CD4-positive, alpha-beta T cell (primary cell): ENCODE results near the gene CYP11A1. TPM values are rescaled to one million over a fixed set of nuclear protein-coding genes. Genes with fewer than 3 reads are reported as not detected.

Experiments
- ATAC-seq: fragments of 200-7000 bp; cut with Tn5 transposase; one replicate; pipeline ENCODE4 v1.10.0; 2022; ENCODE audit warnings: mild to moderate bottlenecking; ENCODE audit not compliant: poor library complexity
- CTCF ChIA-PET: fragments of 350-600 bp; sonication (Branson Sonifier 250); formaldehyde crosslinking; loops from one replicate; lab custom pipeline; 2021; ENCODE audit warnings: antibody characterized with exemption, inconsistent platforms; lab: Charles Lee
- POLR2A ChIA-PET: fragments of 350-600 bp; sonication (Branson Sonifier 250); formaldehyde crosslinking; loops from one replicate; lab custom pipeline; 2021; ENCODE audit warnings: antibody characterized with exemption, inconsistent platforms; lab: Charles Lee
- DNase-seq, 14 experiments: peaks; one replicate each; pipeline ENCODE4 v3.0.0-alpha.2; 2013 to 2020; ENCODE audit warnings: mixed read lengths in 2 of 14
- H3K27ac ChIP-seq, 2 donors: one replicate each; pipeline versions ENCODE4 v1.5.1 to v1.7.0; 2013; ENCODE audit warnings: low read length in 2 of 2, low read depth in 1 of 2, mild to moderate bottlenecking in 1 of 2
- H3K27me3 ChIP-seq, 2 experiments: 1 replicate in 1 of 2; 2 replicates in 1 of 2; pipeline versions ENCODE4 v1.6.1 to v1.7.0; 2013; ENCODE audit warnings: low read length in 2 of 2, control low read depth in 1 of 2, mild to moderate bottlenecking in 1 of 2, moderate library complexity in 1 of 2; ENCODE audit not compliant: insufficient read depth in 2 of 2, control insufficient read depth in 1 of 2
- H3K36me3 ChIP-seq: one replicate; pipeline ENCODE4 v1.6.1; 2013; ENCODE audit warnings: low read length, control low read depth; ENCODE audit not compliant: insufficient read depth
- H3K4me1 ChIP-seq: one replicate; pipeline ENCODE4 v1.6.1; 2013; ENCODE audit warnings: low read length, control low read depth; ENCODE audit not compliant: insufficient read depth
- H3K4me3 ChIP-seq: one replicate; pipeline ENCODE4 v1.5.1; 2013; ENCODE audit warnings: mild to moderate bottlenecking, low read length, moderate library complexity
- H3K9me3 ChIP-seq, 2 experiments: 1 replicate in 1 of 2; 2 replicates in 1 of 2; pipeline versions ENCODE4 v1.6.1 to v1.7.0; 2013; ENCODE audit warnings: low read length in 2 of 2, mild to moderate bottlenecking in 2 of 2, control low read depth in 1 of 2, moderate library complexity in 1 of 2; ENCODE audit not compliant: control insufficient read depth in 1 of 2, insufficient read depth in 1 of 2
- H3K27ac Mint-ChIP-seq: one replicate; pipeline ENCODE4 v1.8.0; 2020; ENCODE audit warnings: mixed read lengths
- H3K27me3 Mint-ChIP-seq: one replicate; pipeline ENCODE4 v1.8.0; 2021; ENCODE audit warnings: mixed read lengths
- H3K36me3 Mint-ChIP-seq: one replicate; pipeline ENCODE4 v1.8.0; 2021; ENCODE audit warnings: low read depth, mixed read lengths
- H3K4me1 Mint-ChIP-seq: one replicate; pipeline ENCODE4 v1.8.0; 2021; ENCODE audit warnings: low read depth, mixed read lengths
- H3K4me3 Mint-ChIP-seq: one replicate; pipeline ENCODE4 v1.8.0; 2020; ENCODE audit warnings: mild to moderate bottlenecking, mixed read lengths
- H3K9me3 Mint-ChIP-seq: one replicate; pipeline ENCODE4 v1.8.0; 2020; ENCODE audit warnings: mixed read lengths
- CTCF ChIP-seq: fragments of 200-600 bp; IDR thresholded peaks from one replicate; pipeline ENCODE4 v1.8.0; 2022; ENCODE audit warnings: antibody characterized with exemption, mild to moderate bottlenecking
- intact Hi-C, 2 experiments: fragments of 100-400 bp; cut with DNase I in 1 of 2; cut with micrococcal nuclease in 1 of 2; formaldehyde crosslinking; loops; one replicate each; pipeline versions ENCODE4 v1.15.1 to v1.9.0; 2023 to 2025; cut with DNase I, micrococcal nuclease
- total RNA-seq, 174 experiments: library from RNA in 2 of 174; stranded (reverse) in 2 of 174; gene quantifications; one replicate each; pipeline ENCODE4 v1.2.3 and lab custom pipeline; 2021 to 2026

The CYP11A1 gene
- total RNA-seq, 2 experiments from 2014 or later, result not detected

DNA sequence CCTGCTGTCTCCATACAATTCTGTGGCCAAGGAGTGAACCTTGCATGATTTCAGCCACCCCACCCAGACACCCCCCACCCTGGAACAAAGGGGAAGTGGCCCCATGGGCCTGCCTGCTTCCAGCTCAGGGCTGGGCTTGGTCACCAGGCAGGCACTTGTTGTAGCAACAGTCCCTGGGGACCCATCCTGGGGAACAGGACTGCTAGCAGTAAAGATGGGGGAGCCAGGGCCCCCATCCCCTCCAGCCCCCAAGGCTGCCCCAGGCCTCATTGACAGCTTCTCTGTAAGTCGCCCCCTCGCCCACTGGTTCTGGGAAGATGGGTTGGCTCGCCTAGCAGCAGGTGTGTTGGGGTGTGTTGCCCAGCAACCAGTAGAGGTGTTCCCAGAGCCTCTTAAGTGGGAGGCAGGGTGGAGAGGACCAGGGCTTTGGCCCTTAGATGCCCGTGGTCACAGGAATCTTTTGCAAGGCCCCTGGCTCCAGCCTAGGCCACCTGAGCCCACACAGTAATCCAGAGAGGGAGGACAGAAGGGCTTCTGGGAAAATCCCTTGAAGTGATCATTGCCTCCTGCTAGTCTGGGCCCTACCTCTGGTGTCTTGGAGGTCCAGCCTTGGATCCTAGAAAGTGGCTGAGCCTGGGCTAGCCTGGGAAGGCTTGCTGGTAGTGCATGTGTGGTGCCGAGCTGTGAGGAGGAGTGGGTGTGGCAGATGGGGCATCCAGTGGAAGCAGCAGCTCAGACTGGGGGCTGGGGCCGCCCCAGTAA lies 48.9 kb downstream of the CYP11A1 start:
- Histone ChIP-seq H3K4me1 (peaks cover 27% of the 10 kb centered on the region), H3K9me3 (no peaks in the 10 kb centered on the region), H3K27me3 (no peaks in the 10 kb centered on the region), H3K4me3 (no peak overlapping the region), H3K27ac (no peak overlapping the region), H3K36me3 (no peaks in the 10 kb centered on the region)
- CTCF ChIA-PET, result no interaction called here
- POLR2A ChIA-PET, result no interaction called here
- Mint-ChIP-seq H3K36me3 (no peaks in the 10 kb centered on the region), H3K27ac (no peak overlapping the region), H3K4me1 (peaks cover 43% of the 10 kb centered on the region), H3K9me3 (no peaks in the 10 kb centered on the region), H3K4me3 (no peak overlapping the region), H3K27me3 (no peaks in the 10 kb centered on the region)
- intact Hi-C loops, result no loop called here
- no peak for DNase-seq
- no peak for ATAC-seq
- TF ChIP-seq CTCF, result no peak

DNA sequence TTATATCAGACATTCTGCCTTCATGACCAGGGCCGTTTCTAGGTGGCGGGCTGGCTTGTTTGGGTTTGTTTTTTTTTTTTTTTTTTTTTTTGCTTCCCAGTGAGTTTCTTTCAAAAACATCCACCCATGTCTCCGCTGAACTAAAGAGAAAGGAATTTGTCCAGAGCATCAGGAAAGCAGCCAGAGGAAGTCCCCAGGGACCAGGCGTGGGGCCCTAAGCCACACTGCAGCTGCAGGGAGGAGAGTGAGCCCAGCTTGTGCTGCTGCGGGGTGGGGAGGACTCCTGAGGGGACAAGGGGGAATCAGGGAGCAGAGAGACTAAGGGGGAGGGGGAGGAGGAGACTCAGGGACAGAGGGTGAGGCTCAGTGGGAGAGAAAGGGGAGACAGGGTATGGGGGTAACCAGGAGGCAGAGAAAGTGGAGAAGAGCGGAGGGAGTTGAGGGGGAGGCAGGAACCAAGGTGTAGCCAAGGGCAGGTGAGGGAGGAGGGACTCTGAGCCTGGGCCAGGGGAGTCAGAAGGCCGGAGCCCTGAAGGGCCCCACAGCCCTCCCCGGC lies 49.5 kb downstream of the CYP11A1 start:
- POLR2A ChIA-PET, result no interaction called here
- H3K36me3 ChIP-seq, result no peaks in the 10 kb centered on the region
- DNase-seq (no peak), ATAC-seq (no peak)
- no peak overlapping the region for H3K4me3 Mint-ChIP-seq
- H3K4me1 Mint-ChIP-seq, result peaks cover 43% of the 10 kb centered on the region
- no peak overlapping the region for H3K27ac ChIP-seq
- peaks cover 27% of the 10 kb centered on the region for H3K4me1 ChIP-seq
- H3K9me3 Mint-ChIP-seq, result no peaks in the 10 kb centered on the region
- no peaks in the 10 kb centered on the region for H3K27me3 Mint-ChIP-seq
- CTCF ChIA-PET, result no interaction called here
- TF ChIP-seq CTCF, result no peak
- H3K4me3 ChIP-seq, result no peak overlapping the region
- no peaks in the 10 kb centered on the region for H3K9me3 ChIP-seq
- peak overlapping the region; percentile 36 for H3K27ac Mint-ChIP-seq
- H3K36me3 Mint-ChIP-seq, result no peaks in the 10 kb centered on the region
- intact Hi-C loops, result no loop called here
- H3K27me3 ChIP-seq, result no peaks in the 10 kb centered on the region

- H3K4me1 Mint-ChIP-seq, result peaks cover 43% of the 10 kb centered on the region
- Histone ChIP-seq H3K4me1 (peaks cover 27% of the 10 kb centered on the region), H3K9me3 (no peaks in the 10 kb centered on the region), H3K27ac (no peak overlapping the region), H3K36me3 (no peaks in the 10 kb centered on the region), H3K4me3 (no peak overlapping the region), H3K27me3 (no peaks in the 10 kb centered on the region)
- ATAC-seq (no peak), DNase-seq (no peak)
- no peaks in the 10 kb centered on the region for H3K36me3 Mint-ChIP-seq
- H3K9me3 Mint-ChIP-seq, result no peaks in the 10 kb centered on the region
- ChIA-PET CTCF (no interaction called here), POLR2A (no interaction called here)
- intact Hi-C loops, result no loop called here
- H3K27me3 Mint-ChIP-seq, result peaks cover 4% of the 10 kb centered on the region
- no peak for TF ChIP-seq CTCF
- H3K27ac Mint-ChIP-seq, result no peak overlapping the region
- H3K4me3 Mint-ChIP-seq, result no peak overlapping the region
Measured at GRCh38 chr15:74316141-74316540, 51.3 kb downstream of the CYP11A1 start.
